ENCODE measurements around the gene KNTC1.

DNA sequence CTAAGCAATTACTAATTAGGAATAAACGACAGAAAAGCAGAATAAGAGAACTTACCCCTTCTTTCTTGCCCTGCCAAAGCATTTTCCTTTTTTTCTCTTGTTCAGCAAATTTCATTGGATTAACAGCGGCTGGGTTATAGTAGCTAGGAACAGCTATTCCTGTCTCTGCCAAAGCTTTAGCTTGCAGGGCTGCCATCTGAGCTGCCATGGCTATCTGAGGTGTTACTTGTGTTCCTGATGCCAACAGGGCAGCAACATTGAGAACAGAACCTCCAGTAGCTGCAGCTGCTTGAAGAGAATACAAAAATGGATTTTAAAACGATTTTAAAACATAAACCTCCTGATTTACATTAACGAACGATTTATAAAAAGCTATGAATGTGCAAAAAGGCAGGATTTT is 18.9 kb upstream of the KNTC1 start:
- no peak for TF ChIP-seq EZH2 (optimal IDR thresholded peaks at IDR 0.05; ENCODE audit: low read depth, low read length)
- TF ChIP-seq, protein P1, sequence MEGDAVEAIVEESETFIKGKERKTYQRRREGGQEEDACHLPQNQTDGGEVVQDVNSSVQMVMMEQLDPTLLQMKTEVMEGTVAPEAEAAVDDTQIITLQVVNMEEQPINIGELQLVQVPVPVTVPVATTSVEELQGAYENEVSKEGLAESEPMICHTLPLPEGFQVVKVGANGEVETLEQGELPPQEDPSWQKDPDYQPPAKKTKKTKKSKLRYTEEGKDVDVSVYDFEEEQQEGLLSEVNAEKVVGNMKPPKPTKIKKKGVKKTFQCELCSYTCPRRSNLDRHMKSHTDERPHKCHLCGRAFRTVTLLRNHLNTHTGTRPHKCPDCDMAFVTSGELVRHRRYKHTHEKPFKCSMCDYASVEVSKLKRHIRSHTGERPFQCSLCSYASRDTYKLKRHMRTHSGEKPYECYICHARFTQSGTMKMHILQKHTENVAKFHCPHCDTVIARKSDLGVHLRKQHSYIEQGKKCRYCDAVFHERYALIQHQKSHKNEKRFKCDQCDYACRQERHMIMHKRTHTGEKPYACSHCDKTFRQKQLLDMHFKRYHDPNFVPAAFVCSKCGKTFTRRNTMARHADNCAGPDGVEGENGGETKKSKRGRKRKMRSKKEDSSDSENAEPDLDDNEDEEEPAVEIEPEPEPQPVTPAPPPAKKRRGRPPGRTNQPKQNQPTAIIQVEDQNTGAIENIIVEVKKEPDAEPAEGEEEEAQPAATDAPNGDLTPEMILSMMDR (IDR thresholded peaks at IDR 0.05; ENCODE audit: low read length) = no peak

Data from MM.1S (cell line).